Skin epidermis (tissue), 12 donors: ENCODE measurements around the gene PIGH.
A peak's percentile ranks its signal among the peaks of the same experiment; 100 is the strongest.
"Not testable (repeated sequence)": the region's sequence is repeated elsewhere in the genome, so short reads cannot be mapped to it uniquely, and the experiment has no call there.

ENCODE experiments used
- H3K27ac ChIP-seq, 21 experiments: fragments of 200-600 bp; sonication (generic) in 11 of 21; one replicate each; pipeline ENCODE4 v1.5.0; 2020; ENCODE audit warnings: mild to moderate bottlenecking in 3 of 21, inconsistent platforms in 2 of 21, moderate library complexity in 2 of 21
- H3K4me3 ChIP-seq, 7 experiments: fragments of 200-600 bp; sonication (generic) in 2 of 7; one replicate each; pipeline ENCODE4 v1.5.0; 2020; ENCODE audit warnings: inconsistent platforms in 2 of 7, mild to moderate bottlenecking in 2 of 7, moderate library complexity in 1 of 7

The PIGH gene

GRCh38 chr14:67618617-67619063 is 18.6 kb upstream of the PIGH start:
- Histone ChIP-seq H3K4me3 (no peak overlapping the region), H3K27ac (no peak overlapping the region)

GRCh38 chr14:67610491-67610890 is 10.4 kb upstream of the PIGH start:
- H3K27ac ChIP-seq, result no peak overlapping the region
- H3K4me3 ChIP-seq, result no peak overlapping the region

- H3K4me3 ChIP-seq, result no peak overlapping the region
- no peak overlapping the region for H3K27ac ChIP-seq
These were observed 9.7 kb upstream of the PIGH start for GRCh38 chr14:67609642-67610310.

GRCh38 chr14:67607646-67608045 is 7.6 kb upstream of the PIGH start:
- H3K27ac ChIP-seq, result no peak overlapping the region
- no peak overlapping the region for H3K4me3 ChIP-seq

- Histone ChIP-seq H3K4me3 (no peak overlapping the region), H3K27ac (no peak overlapping the region)
These were observed 3.0 kb upstream of the PIGH start for GRCh38 chr14:67602995-67603545.

- H3K27ac ChIP-seq, result no peak overlapping the region
These were observed 2.0 kb upstream of the PIGH start for GRCh38 chr14:67602076-67602475.

GRCh38 chr14:67600562-67600974 is 500 bp upstream of the PIGH start:
- Histone ChIP-seq H3K4me3 (peak overlapping the region; percentile 76 to 97 (median 87)), H3K27ac (peak overlapping the region in 19 of 21 experiments; percentile 54 to 92 (median 82))

More at GRCh38 chr14:67602076-67602475, 2.0 kb upstream of the PIGH start:
- H3K4me3 ChIP-seq, result no peak overlapping the region

- H3K27ac ChIP-seq, result no peak overlapping the region
- no peak overlapping the region for H3K4me3 ChIP-seq
These were observed 4.7 kb downstream of the PIGH start for GRCh38 chr14:67595392-67595791.

GRCh38 chr14:67593650-67594049 is 6.4 kb downstream of the PIGH start:
- H3K27ac ChIP-seq, H3K4me3 ChIP-seq: not testable (repeated sequence)

- H3K4me3 ChIP-seq, result no peak overlapping the region
- H3K27ac ChIP-seq, result no peak overlapping the region
These were observed 10.8 kb downstream of the PIGH start for GRCh38 chr14:67589204-67589770.

GRCh38 chr14:67586369-67586768 is 13.7 kb downstream of the PIGH start:
- Histone ChIP-seq H3K27ac (no peak overlapping the region), H3K4me3 (no peak overlapping the region)

- no peak overlapping the region for H3K4me3 ChIP-seq
- no peak overlapping the region for H3K27ac ChIP-seq
These were observed 15.1 kb downstream of the PIGH start for GRCh38 chr14:67584978-67585377.

GRCh38 chr14:67583711-67584644 is 16.1 kb downstream of the PIGH start:
- Histone ChIP-seq H3K4me3 (no peak overlapping the region), H3K27ac (no peak overlapping the region)

- Histone ChIP-seq H3K4me3 (no peak overlapping the region), H3K27ac (no peak overlapping the region)
These were observed 18.0 kb downstream of the PIGH start for GRCh38 chr14:67582061-67582460.

- Histone ChIP-seq H3K4me3 (no peak overlapping the region), H3K27ac (no peak overlapping the region)
These were observed 18.4 kb downstream of the PIGH start for GRCh38 chr14:67581643-67582042.

GRCh38 chr14:67580336-67581171 is 19.5 kb downstream of the PIGH start:
- Histone ChIP-seq H3K4me3 (no peak overlapping the region), H3K27ac (no peak overlapping the region)

GRCh38 chr14:67579636-67580035 is 20.4 kb downstream of the PIGH start:
- no peak overlapping the region for H3K4me3 ChIP-seq
- no peak overlapping the region for H3K27ac ChIP-seq

- Histone ChIP-seq H3K4me3 (no peak overlapping the region), H3K27ac (no peak overlapping the region)
These were observed 21.0 kb downstream of the PIGH start for GRCh38 chr14:67579040-67579439.
